Common myeloid progenitor, CD34-positive (primary cell): ENCODE measurements around the gene IL17RA. TPM values are rescaled to one million over a fixed set of nuclear protein-coding genes. Genes with fewer than 3 reads are reported as not detected.
"Not testable (repeated sequence)": the region's sequence is repeated elsewhere in the genome, so short reads cannot be mapped to it uniquely, and the experiment has no call there.

Source experiments
- CTCF ChIA-PET: fragments of 350-600 bp; sonication (Branson Sonifier 250); formaldehyde crosslinking; loops from one replicate; lab custom pipeline; 2021; ENCODE audit warnings: antibody characterized with exemption; lab: Charles Lee
- POLR2A ChIA-PET: fragments of 350-600 bp; sonication (Branson Sonifier 250); formaldehyde crosslinking; loops from one replicate; lab custom pipeline; 2021; ENCODE audit warnings: antibody characterized with exemption; lab: Charles Lee
- DNase-seq, 3 donors: peaks; one replicate each; pipeline versions ENCODE4 v3.0.0 to v3.0.0-alpha.2; 2013
- H3K27ac ChIP-seq, 2 experiments: 1 replicate in 1 of 2; 2 replicates in 1 of 2; pipeline ENCODE4 v1.7.0; 2013; ENCODE audit warnings: inconsistent platforms in 2 of 2, low read length in 2 of 2, mild to moderate bottlenecking in 2 of 2, low read depth in 1 of 2, moderate library complexity in 1 of 2; ENCODE audit not compliant: severe bottlenecking in 2 of 2, insufficient read depth in 1 of 2, poor library complexity in 1 of 2
- H3K27me3 ChIP-seq, 5 experiments: replicated peaks in 2 of 5; 1 replicate in 3 of 5; 2 replicates in 2 of 5; pipeline versions ENCODE4 v1.6.1 to v1.7.0; 2013; ENCODE audit warnings: low read length in 4 of 5, mild to moderate bottlenecking in 2 of 5, moderate library complexity in 2 of 5, inconsistent platforms in 1 of 5; ENCODE audit not compliant: insufficient read depth in 5 of 5, control insufficient read depth in 4 of 5
- H3K36me3 ChIP-seq, 4 experiments: 1 replicate in 2 of 4; 2 replicates in 2 of 4; pipeline versions ENCODE4 v1.6.1 to v1.7.0; 2013; ENCODE audit warnings: low read length in 3 of 4, control low read depth in 1 of 4, mild to moderate bottlenecking in 1 of 4; ENCODE audit not compliant: control insufficient read depth in 4 of 4, insufficient read depth in 4 of 4
- H3K4me1 ChIP-seq, 4 experiments: 1 replicate in 3 of 4; 2 replicates in 1 of 4; pipeline versions ENCODE4 v1.6.1 to v1.7.1; 2013; ENCODE audit warnings: low read length in 3 of 4, mild to moderate bottlenecking in 3 of 4, control low read depth in 1 of 4, inconsistent platforms in 1 of 4, moderate library complexity in 1 of 4; ENCODE audit not compliant: control insufficient read depth in 4 of 4, insufficient read depth in 4 of 4; ENCODE audit errors: control extremely low read depth in 1 of 4
- H3K4me3 ChIP-seq, 7 experiments: 1 replicate in 4 of 7; 2 replicates in 3 of 7; pipeline versions ENCODE4 v1.5.1 to v1.7.0; 2013; ENCODE audit warnings: mild to moderate bottlenecking in 7 of 7, low read length in 6 of 7, moderate library complexity in 6 of 7, inconsistent platforms in 2 of 7, low read depth in 2 of 7, control low read depth in 1 of 7; ENCODE audit not compliant: insufficient read depth in 4 of 7, control insufficient read depth in 1 of 7; ENCODE audit errors: extremely low read depth in 1 of 7
- H3K9me3 ChIP-seq, 5 experiments: 1 replicate in 4 of 5; 2 replicates in 1 of 5; pipeline versions ENCODE4 v1.6.1 to v1.7.1; 2013; ENCODE audit warnings: low read length in 4 of 5, mild to moderate bottlenecking in 2 of 5, inconsistent platforms in 1 of 5, low read depth in 1 of 5, moderate library complexity in 1 of 5; ENCODE audit not compliant: control insufficient read depth in 4 of 5, insufficient read depth in 2 of 5; ENCODE audit errors: control extremely low read depth in 1 of 5
- WGBS: methylation state at CpG from one replicate; pipeline ENCODE4 v1.1.5; 2013; ENCODE audit not compliant: insufficient coverage; 5-methylcytosine and 5-hydroxymethylcytosine counted together
- polyA plus RNA-seq: library from polyadenylated mRNA; unstranded; fragments of 120-200 nt; gene quantifications from one replicate; pipeline ENCODE4 v1.2.1, GENCODE V29; 2013

IL17RA gene, protein sequence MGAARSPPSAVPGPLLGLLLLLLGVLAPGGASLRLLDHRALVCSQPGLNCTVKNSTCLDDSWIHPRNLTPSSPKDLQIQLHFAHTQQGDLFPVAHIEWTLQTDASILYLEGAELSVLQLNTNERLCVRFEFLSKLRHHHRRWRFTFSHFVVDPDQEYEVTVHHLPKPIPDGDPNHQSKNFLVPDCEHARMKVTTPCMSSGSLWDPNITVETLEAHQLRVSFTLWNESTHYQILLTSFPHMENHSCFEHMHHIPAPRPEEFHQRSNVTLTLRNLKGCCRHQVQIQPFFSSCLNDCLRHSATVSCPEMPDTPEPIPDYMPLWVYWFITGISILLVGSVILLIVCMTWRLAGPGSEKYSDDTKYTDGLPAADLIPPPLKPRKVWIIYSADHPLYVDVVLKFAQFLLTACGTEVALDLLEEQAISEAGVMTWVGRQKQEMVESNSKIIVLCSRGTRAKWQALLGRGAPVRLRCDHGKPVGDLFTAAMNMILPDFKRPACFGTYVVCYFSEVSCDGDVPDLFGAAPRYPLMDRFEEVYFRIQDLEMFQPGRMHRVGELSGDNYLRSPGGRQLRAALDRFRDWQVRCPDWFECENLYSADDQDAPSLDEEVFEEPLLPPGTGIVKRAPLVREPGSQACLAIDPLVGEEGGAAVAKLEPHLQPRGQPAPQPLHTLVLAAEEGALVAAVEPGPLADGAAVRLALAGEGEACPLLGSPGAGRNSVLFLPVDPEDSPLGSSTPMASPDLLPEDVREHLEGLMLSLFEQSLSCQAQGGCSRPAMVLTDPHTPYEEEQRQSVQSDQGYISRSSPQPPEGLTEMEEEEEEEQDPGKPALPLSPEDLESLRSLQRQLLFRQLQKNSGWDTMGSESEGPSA
- polyA plus RNA-seq = 4.1 TPM

DNA sequence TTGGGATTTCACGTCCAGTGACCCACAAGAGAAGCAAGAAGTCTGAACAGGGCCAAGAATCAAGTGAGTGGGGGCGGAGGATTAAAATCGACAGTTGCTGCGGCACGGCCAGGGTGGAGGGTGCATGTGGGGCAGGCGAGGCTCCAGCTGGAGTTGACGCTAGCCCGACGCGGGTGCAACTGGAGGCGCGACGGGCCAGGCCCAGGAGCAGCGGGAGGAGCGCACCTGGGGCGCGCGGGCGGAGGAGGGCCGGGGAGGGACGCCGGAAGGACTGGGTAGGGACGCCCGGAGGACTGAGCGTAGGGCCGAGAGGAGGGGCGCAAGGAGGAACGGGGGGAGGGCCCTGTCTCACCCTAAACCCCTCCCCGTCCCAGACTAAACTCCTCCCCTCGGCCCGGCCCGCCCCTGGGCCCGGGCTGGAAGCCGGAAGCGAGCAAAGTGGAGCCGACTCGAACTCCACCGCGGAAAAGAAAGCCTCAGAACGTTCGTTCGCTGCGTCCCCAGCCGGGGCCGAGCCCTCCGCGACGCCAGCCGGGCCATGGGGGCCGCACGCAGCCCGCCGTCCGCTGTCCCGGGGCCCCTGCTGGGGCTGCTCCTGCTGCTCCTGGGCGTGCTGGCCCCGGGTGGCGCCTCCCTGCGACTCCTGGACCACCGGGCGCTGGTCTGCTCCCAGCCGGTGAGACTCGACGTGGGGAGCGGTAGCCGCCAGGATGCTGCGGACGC, at the start of gene IL17RA:
IL17RA (plus strand) TSS at position 447 of the 723 bp plus-strand sequence; CDS start at position 539, 92 bp downstream.
- H3K27me3 ChIP-seq = peaks cover 0 to 2% (median 0%) of the 10 kb centered on the region in 5 experiments
- H3K9me3 ChIP-seq = no peaks in the 10 kb centered on the region
- peak within 1 kb of the TSS; percentile 57 to 84 (median 80) for H3K4me3 ChIP-seq
- ChIA-PET CTCF (interaction anchor here (0.7 to 2.3 kb wide), 5 partner anchors 9 to 87 kb away, joined by 3 to 9 read pairs (median 5); no protein-coding TSS in a partner anchor), POLR2A (no interaction called here)
- peak; percentile 80 to 89 (median 88) for DNase-seq
- peak within 1 kb of the TSS in 1 of 2 experiments; percentile 43 for H3K27ac ChIP-seq
- WGBS = 0% methylated on average over 52 of the region's 68 CpGs
- no peaks in the 10 kb centered on the region for H3K36me3 ChIP-seq
- H3K4me1 ChIP-seq = peaks cover 27 to 55% (median 48%) of the 10 kb centered on the region in 4 experiments

DNA sequence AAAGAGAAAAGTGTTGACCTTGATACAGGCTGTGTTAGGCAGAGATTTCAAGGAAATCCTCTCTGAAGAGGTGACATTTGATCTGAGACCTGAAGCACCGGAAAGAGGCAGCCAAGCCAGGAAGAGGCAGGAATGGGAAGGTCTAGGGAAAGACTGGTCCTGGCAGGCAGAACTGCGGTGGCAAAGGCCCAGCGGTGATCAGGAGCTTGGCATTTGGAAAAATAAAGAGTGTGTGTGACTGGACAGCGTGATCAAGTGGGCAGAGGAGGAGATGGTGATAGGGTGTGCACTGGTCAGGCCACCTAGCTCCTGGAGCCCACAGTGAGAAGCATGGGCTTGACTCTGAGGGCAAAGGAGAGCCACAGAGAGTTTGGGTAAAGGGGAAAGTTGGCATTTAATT, 49.6 kb upstream of the IL17RA start:
- H3K27me3 ChIP-seq = peaks cover 0 to 28% (median 10%) of the 10 kb centered on the region in 5 experiments
- peaks cover 0 to 1% (median 0%) of the 10 kb centered on the region in 5 experiments for H3K9me3 ChIP-seq
- no peak overlapping the region for H3K27ac ChIP-seq
- peaks cover 0 to 5% (median 1%) of the 10 kb centered on the region in 4 experiments for H3K4me1 ChIP-seq
- no peaks in the 10 kb centered on the region for H3K36me3 ChIP-seq
- ChIA-PET POLR2A (no interaction called here), CTCF (interaction anchor here (2.1 kb wide), 1 partner anchor 23 kb away, joined by 4 read pairs; no protein-coding TSS in a partner anchor)
- DNase-seq = no peak
- H3K4me3 ChIP-seq = no peak overlapping the region
- 96% methylated on average over 4 of the region's 4 CpGs for WGBS

DNA sequence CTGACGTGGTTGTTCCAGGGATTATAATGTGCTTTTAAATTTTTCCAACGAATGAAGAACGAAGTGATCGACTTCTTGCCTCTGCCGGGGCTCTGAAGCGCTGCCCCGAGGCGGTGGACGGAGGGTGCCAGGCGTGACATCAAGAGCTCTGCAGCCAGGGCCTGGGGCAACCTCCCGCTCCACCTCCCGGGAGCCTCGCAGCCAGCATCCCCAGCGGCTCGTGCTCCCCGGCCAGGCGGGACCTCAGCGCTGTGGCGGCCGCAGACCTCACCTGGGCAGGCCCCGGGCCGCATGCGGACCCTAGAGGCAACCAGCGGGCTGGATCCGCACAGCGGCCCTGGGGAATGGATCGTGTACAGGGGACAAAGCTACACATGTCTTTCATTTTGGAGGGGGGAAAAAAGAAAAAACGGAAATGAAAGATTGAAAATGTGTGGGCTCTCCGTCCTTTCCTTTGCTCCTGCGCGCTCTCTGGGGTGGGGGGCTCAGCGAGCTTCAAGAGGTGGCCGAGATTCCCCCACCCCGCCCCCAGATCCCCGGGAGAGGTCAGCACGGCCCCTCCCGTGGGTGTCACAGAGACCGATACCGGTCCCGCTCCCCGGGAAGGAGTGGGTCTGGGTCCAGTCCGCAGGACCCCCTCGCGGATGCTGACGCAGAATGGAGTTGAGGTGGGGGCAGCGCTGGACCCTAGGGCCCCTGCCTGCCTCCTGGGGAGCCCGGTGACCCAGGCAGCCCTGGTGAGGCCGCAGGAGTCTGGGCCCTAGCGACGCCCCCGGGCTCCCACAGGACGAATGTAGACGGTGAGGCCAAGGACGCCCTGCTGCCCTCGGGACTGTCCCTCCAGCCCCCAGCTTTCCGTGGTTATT, 48.6 kb upstream of the IL17RA start:
- CTCF ChIA-PET = interaction anchor here (2.1 kb wide), 1 partner anchor 22 kb away, joined by 4 read pairs; no protein-coding TSS in a partner anchor
- Histone ChIP-seq H3K27me3 (peaks cover 0 to 28% (median 10%) of the 10 kb centered on the region in 5 experiments), H3K4me3 (peak overlapping the region in 1 of 7 experiments; percentile 17)
- DNase-seq, H3K9me3 ChIP-seq, H3K27ac ChIP-seq, H3K4me1 ChIP-seq, H3K36me3 ChIP-seq, POLR2A ChIA-PET: not testable (repeated sequence)
- 17% methylated on average over 28 of the region's 56 CpGs for whole genome bisulfite sequencing

DNA sequence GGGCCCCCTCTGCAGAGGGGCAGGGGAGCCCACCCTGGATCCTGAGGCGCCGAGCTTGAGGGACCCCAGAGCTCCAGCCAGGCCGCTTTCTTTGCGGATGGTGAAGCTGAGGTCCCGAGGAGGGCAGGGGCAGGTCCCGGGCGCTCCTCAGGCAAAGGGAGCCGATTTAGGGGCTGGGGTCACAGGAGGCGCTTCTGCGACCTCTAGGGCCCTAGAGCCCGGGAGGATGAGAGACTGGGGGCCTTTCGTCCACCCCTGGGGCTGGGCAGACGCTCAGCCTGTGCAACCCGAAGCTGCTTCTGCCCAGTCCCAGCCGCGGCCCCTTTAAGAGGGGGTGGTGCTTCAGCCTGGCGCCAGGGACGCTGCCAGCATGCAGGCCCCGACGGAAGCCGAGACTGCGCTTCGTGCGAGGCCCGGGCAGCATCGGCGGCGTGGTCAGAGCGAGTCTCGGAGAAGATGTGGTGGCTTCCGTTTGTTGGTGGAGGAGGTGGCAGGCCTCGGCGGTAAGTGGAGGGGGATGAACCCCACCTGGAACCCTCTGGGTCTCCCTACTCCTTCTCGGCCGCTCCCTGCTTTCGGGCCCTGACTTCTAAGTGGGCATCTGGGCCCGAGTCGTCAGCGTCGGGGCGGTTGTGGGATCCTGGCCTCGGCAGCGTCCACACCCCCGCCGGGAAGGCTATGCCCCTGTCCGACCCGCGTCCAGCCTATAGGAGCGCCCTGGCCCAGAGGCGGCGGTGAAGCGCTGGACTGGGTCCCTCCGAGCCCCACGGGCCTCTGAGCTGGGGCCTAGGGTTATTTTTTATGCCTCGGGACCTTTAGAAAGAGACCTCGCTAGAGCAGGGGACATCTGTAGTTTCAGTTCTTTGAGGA, 47.7 kb upstream of the IL17RA start:
- CTCF ChIA-PET, H3K36me3 ChIP-seq, H3K4me1 ChIP-seq, H3K27ac ChIP-seq, DNase-seq, H3K9me3 ChIP-seq, POLR2A ChIA-PET: not testable (repeated sequence)
- Histone ChIP-seq H3K4me3 (peak overlapping the region in 1 of 7 experiments; percentile 35), H3K27me3 (peaks cover 0 to 28% (median 10%) of the 10 kb centered on the region in 5 experiments)
- 43% methylated on average over 16 of the region's 56 CpGs for WGBS

GRCh38 chr22:17043521-17043920, 41.3 kb upstream of the IL17RA start:
- DNase-seq = no peak
- Histone ChIP-seq H3K4me1 (no peaks in the 10 kb centered on the region), H3K9me3 (no peaks in the 10 kb centered on the region), H3K4me3 (no peak overlapping the region), H3K36me3 (no peaks in the 10 kb centered on the region), H3K27me3 (peaks cover 0 to 2% (median 0%) of the 10 kb centered on the region in 5 experiments), H3K27ac (no peak overlapping the region)
- ChIA-PET CTCF (interaction anchor here (1.9 kb wide), 1 partner anchor 14 kb away, joined by 6 read pairs; no protein-coding TSS in a partner anchor), POLR2A (no interaction called here)
